ENCODE measurements around the gene PPP2R5E. TPM values are rescaled to one million over a fixed set of nuclear protein-coding genes. Genes with fewer than 3 reads are reported as not detected.

The PPP2R5E gene
- total and polyA plus RNA-seq, 2 donors (not counting 1 experiment from before 2014, with no cell fraction given) = 18.5 to 38.8 TPM

GRCh38 chr14:63343878-63344277 lies 199.3 kb downstream of the PPP2R5E start:
- no peaks in the 10 kb centered on the region for H4K20me1 ChIP-seq (ENCODE audit: control insufficient read depth, extremely low read depth, insufficient read depth, low read length)
- H3K4me3 ChIP-seq (replicated peaks in 1 of 4; ENCODE audit: control extremely low read depth in 1 of 4, insufficient read depth in 1 of 4, low read depth in 3 of 4, low read length in 4 of 4) = no peak overlapping the region
- no peaks in the 10 kb centered on the region for H3K9me3 ChIP-seq (ENCODE audit: control insufficient read depth, insufficient read depth, low read depth, low read length)
- no peaks in the 10 kb centered on the region for H3K4me1 ChIP-seq (ENCODE audit: control insufficient read depth, extremely low read depth, insufficient read depth, low read length)
- no peaks in the 10 kb centered on the region for H3K27me3 ChIP-seq (ENCODE audit: control insufficient read depth, insufficient read depth, low read length)
- no peaks in the 10 kb centered on the region for H3K36me3 ChIP-seq (ENCODE audit: control insufficient read depth, insufficient read depth, low read length)
- H3K79me2 ChIP-seq (ENCODE audit: control insufficient read depth, insufficient read depth, low read length) = no peaks in the 10 kb centered on the region
- TF ChIP-seq, protein P1, sequence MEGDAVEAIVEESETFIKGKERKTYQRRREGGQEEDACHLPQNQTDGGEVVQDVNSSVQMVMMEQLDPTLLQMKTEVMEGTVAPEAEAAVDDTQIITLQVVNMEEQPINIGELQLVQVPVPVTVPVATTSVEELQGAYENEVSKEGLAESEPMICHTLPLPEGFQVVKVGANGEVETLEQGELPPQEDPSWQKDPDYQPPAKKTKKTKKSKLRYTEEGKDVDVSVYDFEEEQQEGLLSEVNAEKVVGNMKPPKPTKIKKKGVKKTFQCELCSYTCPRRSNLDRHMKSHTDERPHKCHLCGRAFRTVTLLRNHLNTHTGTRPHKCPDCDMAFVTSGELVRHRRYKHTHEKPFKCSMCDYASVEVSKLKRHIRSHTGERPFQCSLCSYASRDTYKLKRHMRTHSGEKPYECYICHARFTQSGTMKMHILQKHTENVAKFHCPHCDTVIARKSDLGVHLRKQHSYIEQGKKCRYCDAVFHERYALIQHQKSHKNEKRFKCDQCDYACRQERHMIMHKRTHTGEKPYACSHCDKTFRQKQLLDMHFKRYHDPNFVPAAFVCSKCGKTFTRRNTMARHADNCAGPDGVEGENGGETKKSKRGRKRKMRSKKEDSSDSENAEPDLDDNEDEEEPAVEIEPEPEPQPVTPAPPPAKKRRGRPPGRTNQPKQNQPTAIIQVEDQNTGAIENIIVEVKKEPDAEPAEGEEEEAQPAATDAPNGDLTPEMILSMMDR (conservative IDR thresholded peaks at IDR 0.05 in 1 of 2, IDR thresholded peaks at IDR 0.05 in 1 of 2; ENCODE audit: low read depth in 1 of 2, low read length in 2 of 2) = no peak
- no peak for TF ChIP-seq EZH2 (IDR thresholded peaks at IDR 0.05; ENCODE audit: low read length, missing control alignments)
- peak in 1 of 2 donors; percentile 71 for DNase-seq (ENCODE audit: low read depth in 2 of 2)
- H2AFZ ChIP-seq (ENCODE audit: low read length) = no peak overlapping the region
- H3K9ac ChIP-seq (ENCODE audit: insufficient read depth, low read length) = no peak overlapping the region
- H3K27ac ChIP-seq (ENCODE audit: insufficient read depth, low read length) = no peak overlapping the region
- H3K4me2 ChIP-seq (ENCODE audit: extremely low read depth, insufficient read depth, low read length) = no peak overlapping the region

DNA sequence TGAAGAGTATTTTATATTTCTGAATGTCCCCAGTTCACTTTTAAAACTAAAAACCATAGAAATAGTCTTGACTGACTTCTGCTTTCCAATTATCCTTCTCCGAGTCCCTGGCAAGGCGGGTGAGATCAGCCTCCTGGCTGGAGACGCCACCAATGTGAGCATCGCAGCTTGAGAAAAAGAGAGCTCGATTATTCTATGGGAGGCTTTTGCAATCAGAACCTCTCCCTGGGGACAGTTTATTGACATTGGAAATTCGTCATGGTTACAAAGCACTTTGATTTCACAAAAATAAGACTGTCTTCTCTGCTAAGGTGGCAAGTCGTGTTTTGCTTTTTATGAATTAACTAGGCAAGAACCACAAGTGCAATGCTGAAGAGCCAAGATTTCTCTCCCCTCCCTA lies 200.8 kb downstream of the PPP2R5E start:
- Histone ChIP-seq H2AFZ (ENCODE audit: low read length) (no peak overlapping the region), H3K27ac (ENCODE audit: insufficient read depth, low read length) (no peak overlapping the region), H3K79me2 (ENCODE audit: control insufficient read depth, insufficient read depth, low read length) (no peaks in the 10 kb centered on the region), H3K9ac (ENCODE audit: insufficient read depth, low read length) (no peak overlapping the region), H3K36me3 (ENCODE audit: control insufficient read depth, insufficient read depth, low read length) (no peaks in the 10 kb centered on the region), H3K9me3 (ENCODE audit: control insufficient read depth, insufficient read depth, low read depth, low read length) (no peaks in the 10 kb centered on the region), H4K20me1 (ENCODE audit: control insufficient read depth, extremely low read depth, insufficient read depth, low read length) (no peaks in the 10 kb centered on the region), H3K27me3 (ENCODE audit: control insufficient read depth, insufficient read depth, low read length) (no peaks in the 10 kb centered on the region), H3K4me3 (replicated peaks in 1 of 4; ENCODE audit: control extremely low read depth in 1 of 4, insufficient read depth in 1 of 4, low read depth in 3 of 4, low read length in 4 of 4) (no peak overlapping the region), H3K4me2 (ENCODE audit: extremely low read depth, insufficient read depth, low read length) (no peak overlapping the region), H3K4me1 (ENCODE audit: control insufficient read depth, extremely low read depth, insufficient read depth, low read length) (no peaks in the 10 kb centered on the region)
- peak in 1 of 2 donors; percentile 11 for DNase-seq (ENCODE audit: low read depth in 2 of 2)
- TF ChIP-seq, protein P1 (conservative IDR thresholded peaks at IDR 0.05 in 1 of 2, IDR thresholded peaks at IDR 0.05 in 1 of 2; ENCODE audit: low read depth in 1 of 2, low read length in 2 of 2) = no peak
- no peak for TF ChIP-seq EZH2 (IDR thresholded peaks at IDR 0.05; ENCODE audit: low read length, missing control alignments)

- peaks cover 5% of the 10 kb centered on the region for H3K27me3 ChIP-seq (ENCODE audit: control insufficient read depth, insufficient read depth, low read length)
- no peak overlapping the region for H3K27ac ChIP-seq (ENCODE audit: insufficient read depth, low read length)
- TF ChIP-seq, protein P1 (conservative IDR thresholded peaks at IDR 0.05 in 1 of 2, IDR thresholded peaks at IDR 0.05 in 1 of 2; ENCODE audit: low read depth in 1 of 2, low read length in 2 of 2) = no peak
- TF ChIP-seq EZH2 (IDR thresholded peaks at IDR 0.05; ENCODE audit: low read length, missing control alignments) = no peak
- H4K20me1 ChIP-seq (ENCODE audit: control insufficient read depth, extremely low read depth, insufficient read depth, low read length) = no peaks in the 10 kb centered on the region
- no peaks in the 10 kb centered on the region for H3K4me1 ChIP-seq (ENCODE audit: control insufficient read depth, extremely low read depth, insufficient read depth, low read length)
- H3K9me3 ChIP-seq (ENCODE audit: control insufficient read depth, insufficient read depth, low read depth, low read length) = no peaks in the 10 kb centered on the region
- H3K79me2 ChIP-seq (ENCODE audit: control insufficient read depth, insufficient read depth, low read length) = no peaks in the 10 kb centered on the region
- H3K4me2 ChIP-seq (ENCODE audit: extremely low read depth, insufficient read depth, low read length) = no peak overlapping the region
- H3K9ac ChIP-seq (ENCODE audit: insufficient read depth, low read length) = no peak overlapping the region
- no peak overlapping the region for H3K4me3 ChIP-seq (replicated peaks in 1 of 4; ENCODE audit: control extremely low read depth in 1 of 4, insufficient read depth in 1 of 4, low read depth in 3 of 4, low read length in 4 of 4)
- no peak overlapping the region for H2AFZ ChIP-seq (ENCODE audit: low read length)
- H3K36me3 ChIP-seq (ENCODE audit: control insufficient read depth, insufficient read depth, low read length) = no peaks in the 10 kb centered on the region
- no peak for DNase-seq (ENCODE audit: low read depth in 2 of 2)
Observed at GRCh38 chr14:63328787-63329737, 214.1 kb downstream of the PPP2R5E start.
